GM21390 (cell line): ENCODE measurements around the gene CDH12.
"Not testable (repeated sequence)": the region's sequence is repeated elsewhere in the genome, so short reads cannot be mapped to it uniquely, and the experiment has no call there.

Source experiments
- ATAC-seq: cut with Tn5 transposase; IDR thresholded peaks from one replicate; pipeline ENCODE4 v1.9.1; 2021; ENCODE audit not compliant: unreplicated experiment

Gene CDH12

GRCh38 chr5:22577711-22578110, 275.4 kb downstream of the CDH12 start:
- no peak for ATAC-seq

- no peak for ATAC-seq
Observed at GRCh38 chr5:22577006-22577405, 276.1 kb downstream of the CDH12 start.

GRCh38 chr5:22572941-22573340, 280.2 kb downstream of the CDH12 start:
- ATAC-seq, result no peak

- no peak for ATAC-seq
Observed at GRCh38 chr5:22567983-22568382, 285.2 kb downstream of the CDH12 start.

GRCh38 chr5:22560147-22560546, 293.0 kb downstream of the CDH12 start:
- no peak for ATAC-seq

- no peak for ATAC-seq
Observed at GRCh38 chr5:22557251-22557650, 295.9 kb downstream of the CDH12 start.

GRCh38 chr5:22554475-22554874, 298.7 kb downstream of the CDH12 start:
- no peak for ATAC-seq

GRCh38 chr5:22549876-22550671, 303.1 kb downstream of the CDH12 start:
- ATAC-seq, result no peak

- no peak for ATAC-seq
Observed at GRCh38 chr5:22542340-22542739, 310.8 kb downstream of the CDH12 start.

GRCh38 chr5:22541037-22541436, 312.1 kb downstream of the CDH12 start:
- no peak for ATAC-seq

GRCh38 chr5:22539762-22540161, 313.4 kb downstream of the CDH12 start:
- ATAC-seq, result no peak

- no peak for ATAC-seq
Observed at GRCh38 chr5:22531986-22532385, 321.2 kb downstream of the CDH12 start.

GRCh38 chr5:22521521-22521920, 331.6 kb downstream of the CDH12 start:
- no peak for ATAC-seq

- ATAC-seq, result not testable (repeated sequence)
Observed at GRCh38 chr5:22516497-22516896, 336.6 kb downstream of the CDH12 start.

GRCh38 chr5:22514231-22514630, 338.9 kb downstream of the CDH12 start:
- ATAC-seq, result no peak

GRCh38 chr5:22505891-22506290, 347.3 kb downstream of the CDH12 start:
- ATAC-seq, result no peak

- ATAC-seq, result no peak
Observed at GRCh38 chr5:22504411-22504810, 348.7 kb downstream of the CDH12 start.

GRCh38 chr5:22500556-22500955, 352.6 kb downstream of the CDH12 start:
- no peak for ATAC-seq

- no peak for ATAC-seq
Observed at GRCh38 chr5:22496666-22497065, 356.5 kb downstream of the CDH12 start.

GRCh38 chr5:22495016-22495720, 358.0 kb downstream of the CDH12 start:
- ATAC-seq, result no peak

GRCh38 chr5:22488427-22488826, 364.7 kb downstream of the CDH12 start:
- ATAC-seq, result no peak

GRCh38 chr5:22480305-22480704, 372.8 kb downstream of the CDH12 start:
- no peak for ATAC-seq
